Fibroblast of lung (primary cell): ENCODE measurements around the gene CTU1.

Experiments
- EZH2 ChIP-seq: IDR thresholded peaks from 2 replicates; pipeline ENCODE4 v1.5.1; 2012; ENCODE audit warnings: low read length, control low read depth, mild to moderate bottlenecking; ENCODE audit errors: missing control alignments
- TF ChIP-seq, protein P1 (sequence below), 2 donors: IDR thresholded peaks in 1 of 2; conservative IDR thresholded peaks in 1 of 2; 1 replicate in 1 of 2; 2 replicates in 1 of 2; pipeline ENCODE4 v1.5.1; 2011 to 2012; ENCODE audit warnings: low read length in 2 of 2, control low read depth in 1 of 2, inconsistent platforms in 1 of 2, low read depth in 1 of 2, mild to moderate bottlenecking in 1 of 2

DNA sequence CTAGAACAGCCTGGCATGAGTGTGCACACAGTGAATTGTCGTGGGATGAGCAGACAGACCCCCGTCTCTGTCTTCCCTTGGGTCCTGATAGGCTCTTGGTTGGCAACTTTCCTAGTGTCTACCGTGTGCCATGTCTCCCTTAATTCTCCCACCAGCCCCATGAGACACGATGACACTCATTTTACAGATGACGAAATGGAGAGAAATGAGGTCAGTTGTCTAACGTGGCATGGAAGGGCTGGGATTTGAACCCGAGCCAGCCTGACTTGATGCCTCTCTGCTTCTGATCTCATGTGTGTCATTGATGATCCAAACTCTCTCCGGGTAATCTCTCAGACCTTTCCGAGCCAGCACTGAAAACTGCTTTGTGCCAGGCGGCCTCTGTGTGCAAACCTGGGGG is 17.1 kb downstream of the CTU1 start:
- TF ChIP-seq, protein P1, sequence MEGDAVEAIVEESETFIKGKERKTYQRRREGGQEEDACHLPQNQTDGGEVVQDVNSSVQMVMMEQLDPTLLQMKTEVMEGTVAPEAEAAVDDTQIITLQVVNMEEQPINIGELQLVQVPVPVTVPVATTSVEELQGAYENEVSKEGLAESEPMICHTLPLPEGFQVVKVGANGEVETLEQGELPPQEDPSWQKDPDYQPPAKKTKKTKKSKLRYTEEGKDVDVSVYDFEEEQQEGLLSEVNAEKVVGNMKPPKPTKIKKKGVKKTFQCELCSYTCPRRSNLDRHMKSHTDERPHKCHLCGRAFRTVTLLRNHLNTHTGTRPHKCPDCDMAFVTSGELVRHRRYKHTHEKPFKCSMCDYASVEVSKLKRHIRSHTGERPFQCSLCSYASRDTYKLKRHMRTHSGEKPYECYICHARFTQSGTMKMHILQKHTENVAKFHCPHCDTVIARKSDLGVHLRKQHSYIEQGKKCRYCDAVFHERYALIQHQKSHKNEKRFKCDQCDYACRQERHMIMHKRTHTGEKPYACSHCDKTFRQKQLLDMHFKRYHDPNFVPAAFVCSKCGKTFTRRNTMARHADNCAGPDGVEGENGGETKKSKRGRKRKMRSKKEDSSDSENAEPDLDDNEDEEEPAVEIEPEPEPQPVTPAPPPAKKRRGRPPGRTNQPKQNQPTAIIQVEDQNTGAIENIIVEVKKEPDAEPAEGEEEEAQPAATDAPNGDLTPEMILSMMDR (conservative IDR thresholded peaks at IDR 0.05 in 1 of 2, IDR thresholded peaks at IDR 0.05 in 1 of 2; ENCODE audit: low read depth in 1 of 2, low read length in 2 of 2) = no peak
- TF ChIP-seq EZH2 = no peak
